Panc1 (cell line): ENCODE measurements around the gene CGA. TPM values are rescaled to one million over a fixed set of nuclear protein-coding genes. Genes with fewer than 3 reads are reported as not detected.

Experiments
- ATAC-seq: fragments of 200-7000 bp; cut with Tn5 transposase; 2 replicates; pipeline ENCODE4 v1.9.1; 2020; ENCODE audit warnings: mild to moderate bottlenecking, moderate library complexity
- BruUV-seq: library from RNA; stranded (reverse); fragments of 400-500 nt; replicated peaks from 2 replicates; lab custom pipeline; 2021; lab: Mats Ljungman, UMichigan
- CTCF ChIA-PET: fragments of 300-600 bp; sonication (Branson Sonifier 250); formaldehyde crosslinking; loops from one replicate; lab custom pipeline; 2022; ENCODE audit warnings: antibody characterized with exemption; lab: Charles Lee
- POLR2A ChIA-PET: fragments of 300-600 bp; sonication (Branson Sonifier 250); formaldehyde crosslinking; loops from one replicate; lab custom pipeline; 2022; ENCODE audit warnings: antibody characterized with exemption; lab: Charles Lee
- DNase-seq: peaks from one replicate; pipeline ENCODE4 v3.0.0-alpha.2; 2010; ENCODE audit warnings: low read depth, low spot score
- H3K27ac ChIP-seq: 2 replicates; pipeline ENCODE4 v1.5.1; 2011; ENCODE audit warnings: mild to moderate bottlenecking, low read length, inconsistent platforms
- H3K27me3 ChIP-seq: fragments of 200-500 bp; sonication (Bioruptor generic); 2 replicates; pipeline ENCODE4 v1.6.0; 2014; ENCODE audit warnings: low read length, inconsistent platforms; ENCODE audit not compliant: control insufficient read depth, insufficient read depth
- H3K36me3 ChIP-seq: fragments of 200-500 bp; sonication (Bioruptor generic); 2 replicates; pipeline ENCODE4 v1.5.1; 2014; ENCODE audit warnings: inconsistent platforms, mild to moderate bottlenecking, low read length, moderate library complexity; ENCODE audit not compliant: control insufficient read depth, insufficient read depth
- H3K4me1 ChIP-seq: 2 replicates; pipeline ENCODE4 v1.5.1; 2011; ENCODE audit warnings: inconsistent platforms, mild to moderate bottlenecking, low read length, moderate library complexity; ENCODE audit not compliant: control insufficient read depth, insufficient read depth
- H3K4me3 ChIP-seq, 2 experiments: 2 replicates each; pipeline ENCODE4 v1.5.1; 2011 to 2012; ENCODE audit warnings: low read depth in 2 of 2, low read length in 2 of 2, mild to moderate bottlenecking in 2 of 2, inconsistent platforms in 1 of 2, moderate library complexity in 1 of 2
- H3K9me3 ChIP-seq: fragments of 200-500 bp; sonication (Bioruptor generic); 2 replicates; pipeline ENCODE4 v1.5.1; 2014; ENCODE audit warnings: low read depth, mild to moderate bottlenecking, inconsistent platforms, low read length, moderate library complexity; ENCODE audit not compliant: control insufficient read depth, insufficient read depth
- CTCF ChIP-seq: fragments of 450-650 bp; IDR thresholded peaks from 2 replicates; pipeline ENCODE4 v1.5.1; 2017; ENCODE audit warnings: mild to moderate bottlenecking
- POLR2AphosphoS5 ChIP-seq: IDR thresholded peaks from 2 replicates; pipeline ENCODE4 v1.6.1; 2012; ENCODE audit warnings: mild to moderate bottlenecking, low read depth, low read length, moderate library complexity
- SIN3A ChIP-seq: IDR thresholded peaks from 2 replicates; pipeline ENCODE4 v1.6.1; 2012; ENCODE audit warnings: low read depth, mild to moderate bottlenecking, low read length, moderate library complexity, borderline replicate concordance; ENCODE audit not compliant: insufficient read depth
- TCF7L2 ChIP-seq: IDR thresholded peaks from 2 replicates; pipeline ENCODE4 v1.6.1; 2011; ENCODE audit warnings: mild to moderate bottlenecking, low read depth, low read length, inconsistent platforms
- in situ Hi-C: cut with HindIII; loops from 2 replicates; pipeline ENCODE4 v1.10.0; 2016; ENCODE audit warnings: low sequenced_read_pairs, low pct_unique_long_range_greater_than_20kb
- intact Hi-C: fragments of 100-400 bp; cut with micrococcal nuclease; formaldehyde crosslinking; loops from one replicate; pipeline ENCODE4 v1.10.0; 2022; ENCODE audit not compliant: unreplicated experiment
- total RNA-seq: library from RNA; stranded (reverse); gene quantifications from one replicate; pipeline ENCODE4 v1.2.1, GENCODE V29; 2021; ENCODE audit not compliant: unreplicated experiment
- TF ChIP-seq, protein P1 (sequence below), 2 experiments: IDR thresholded peaks; 2 replicates each; pipeline ENCODE4 v1.6.1; 2011 to 2012; ENCODE audit warnings: low read depth in 2 of 2, control low read depth in 1 of 2, low read length in 1 of 2, mild to moderate bottlenecking in 1 of 2, moderate library complexity in 1 of 2; ENCODE audit not compliant: insufficient read depth in 1 of 2

Gene CGA
- total RNA-seq, 1 experiment from 2014 or later = not detected

GRCh38 chr6:87088076-87088475 is 6.8 kb downstream of the CGA start:
- no peaks in the 10 kb centered on the region for H3K9me3 ChIP-seq
- no TSS peak for BruUV-seq
- in situ Hi-C loops = no loop called here
- POLR2A ChIA-PET = interaction anchor here (0.6 kb wide), 1 partner anchor 973 kb away, joined by 8 read pairs; no protein-coding TSS in a partner anchor
- H3K4me1 ChIP-seq = no peaks in the 10 kb centered on the region
- CTCF ChIA-PET = no interaction called here
- ATAC-seq = no peak
- no peak overlapping the region for H3K27ac ChIP-seq
- H3K36me3 ChIP-seq = no peaks in the 10 kb centered on the region
- H3K27me3 ChIP-seq = peaks cover 4% of the 10 kb centered on the region
- TF ChIP-seq SIN3A = no peak
- no peak for TF ChIP-seq CTCF
- TF ChIP-seq TCF7L2 = no peak
- no peak for TF ChIP-seq POLR2AphosphoS5
- TF ChIP-seq, protein P1, sequence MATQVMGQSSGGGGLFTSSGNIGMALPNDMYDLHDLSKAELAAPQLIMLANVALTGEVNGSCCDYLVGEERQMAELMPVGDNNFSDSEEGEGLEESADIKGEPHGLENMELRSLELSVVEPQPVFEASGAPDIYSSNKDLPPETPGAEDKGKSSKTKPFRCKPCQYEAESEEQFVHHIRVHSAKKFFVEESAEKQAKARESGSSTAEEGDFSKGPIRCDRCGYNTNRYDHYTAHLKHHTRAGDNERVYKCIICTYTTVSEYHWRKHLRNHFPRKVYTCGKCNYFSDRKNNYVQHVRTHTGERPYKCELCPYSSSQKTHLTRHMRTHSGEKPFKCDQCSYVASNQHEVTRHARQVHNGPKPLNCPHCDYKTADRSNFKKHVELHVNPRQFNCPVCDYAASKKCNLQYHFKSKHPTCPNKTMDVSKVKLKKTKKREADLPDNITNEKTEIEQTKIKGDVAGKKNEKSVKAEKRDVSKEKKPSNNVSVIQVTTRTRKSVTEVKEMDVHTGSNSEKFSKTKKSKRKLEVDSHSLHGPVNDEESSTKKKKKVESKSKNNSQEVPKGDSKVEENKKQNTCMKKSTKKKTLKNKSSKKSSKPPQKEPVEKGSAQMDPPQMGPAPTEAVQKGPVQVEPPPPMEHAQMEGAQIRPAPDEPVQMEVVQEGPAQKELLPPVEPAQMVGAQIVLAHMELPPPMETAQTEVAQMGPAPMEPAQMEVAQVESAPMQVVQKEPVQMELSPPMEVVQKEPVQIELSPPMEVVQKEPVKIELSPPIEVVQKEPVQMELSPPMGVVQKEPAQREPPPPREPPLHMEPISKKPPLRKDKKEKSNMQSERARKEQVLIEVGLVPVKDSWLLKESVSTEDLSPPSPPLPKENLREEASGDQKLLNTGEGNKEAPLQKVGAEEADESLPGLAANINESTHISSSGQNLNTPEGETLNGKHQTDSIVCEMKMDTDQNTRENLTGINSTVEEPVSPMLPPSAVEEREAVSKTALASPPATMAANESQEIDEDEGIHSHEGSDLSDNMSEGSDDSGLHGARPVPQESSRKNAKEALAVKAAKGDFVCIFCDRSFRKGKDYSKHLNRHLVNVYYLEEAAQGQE (IDR thresholded peaks at IDR 0.05; ENCODE audit: insufficient read depth in 1 of 2, low read depth in 2 of 2, low read length in 1 of 2) = no peak
- DNase-seq = no peak
- intact Hi-C loops = no loop called here
- no peak overlapping the region for H3K4me3 ChIP-seq

GRCh38 chr6:87082160-87082721 is 12.7 kb downstream of the CGA start:
- in situ Hi-C loops (no loop called here), intact Hi-C loops (no loop called here)
- Histone ChIP-seq H3K27me3 (peaks cover 6% of the 10 kb centered on the region; the same call in 1 of the 2 replicates), H3K4me1 (no peaks in the 10 kb centered on the region), H3K27ac (no peak overlapping the region), H3K9me3 (no peaks in the 10 kb centered on the region), H3K36me3 (no peaks in the 10 kb centered on the region), H3K4me3 (no peak overlapping the region)
- POLR2A ChIA-PET = no interaction called here
- TF ChIP-seq SIN3A = no peak
- no peak for TF ChIP-seq POLR2AphosphoS5
- TF ChIP-seq TCF7L2 = no peak
- TF ChIP-seq, protein P1 (IDR thresholded peaks at IDR 0.05; ENCODE audit: insufficient read depth in 1 of 2, low read depth in 2 of 2, low read length in 1 of 2) = no peak
- TF ChIP-seq CTCF = no peak
- BruUV-seq = no TSS peak
- DNase-seq (no peak), ATAC-seq (no peak)
- CTCF ChIA-PET = interaction anchor here (0.6 kb wide), 1 partner anchor 16 kb away, joined by 9 read pairs; no protein-coding TSS in a partner anchor
